Smooth muscle cell (in vitro differentiated cells): ENCODE data around the gene ADH1C. TPM values are rescaled to one million over a fixed set of nuclear protein-coding genes. Genes with fewer than 3 reads are reported as not detected.
"Not testable (repeated sequence)": the region's sequence is repeated elsewhere in the genome, so short reads cannot be mapped to it uniquely, and the experiment has no call there.

Source experiments
- DNase-seq: peaks from one replicate; lab custom pipeline; 2025; ENCODE audit not compliant: unreplicated experiment; lab: John Stamatoyannopoulos, UW
- H2AFZ ChIP-seq: fragments of 200-600 bp; sonication (generic); 2 replicates; pipeline ENCODE4 v1.6.0; 2016; ENCODE audit warnings: antibody characterized with exemption, low read depth, mild to moderate bottlenecking
- H3F3A ChIP-seq: fragments of 200-600 bp; sonication (generic); 2 replicates; pipeline ENCODE4 v1.6.0; 2017; ENCODE audit warnings: antibody characterized with exemption, low read depth
- H3K27ac ChIP-seq: fragments of 200-600 bp; sonication (generic); 2 replicates; pipeline ENCODE4 v1.5.1; 2016; ENCODE audit warnings: low read depth, mild to moderate bottlenecking
- H3K27me3 ChIP-seq: fragments of 200-600 bp; sonication (generic); 2 replicates; pipeline ENCODE4 v1.6.1; 2016; ENCODE audit warnings: low read depth, mild to moderate bottlenecking
- H3K36me3 ChIP-seq: fragments of 200-600 bp; sonication (generic); 2 replicates; pipeline ENCODE4 v1.5.1; 2016; ENCODE audit warnings: low read depth
- H3K4me1 ChIP-seq: fragments of 200-600 bp; sonication (generic); 2 replicates; pipeline ENCODE4 v1.5.1; 2016; ENCODE audit warnings: low read depth
- H3K4me2 ChIP-seq: fragments of 200-600 bp; sonication (generic); 2 replicates; pipeline ENCODE4 v1.6.0; 2016; ENCODE audit warnings: mild to moderate bottlenecking
- H3K4me3 ChIP-seq: fragments of 200-600 bp; sonication (generic); 2 replicates; pipeline ENCODE4 v1.5.1; 2016; ENCODE audit warnings: mild to moderate bottlenecking
- H3K79me2 ChIP-seq: fragments of 200-600 bp; sonication (generic); 2 replicates; pipeline ENCODE4 v1.6.0; 2016; ENCODE audit warnings: low read depth, mild to moderate bottlenecking
- H3K9ac ChIP-seq: fragments of 200-600 bp; sonication (generic); 2 replicates; pipeline ENCODE4 v1.6.0; 2016; ENCODE audit warnings: low read depth
- H3K9me3 ChIP-seq: fragments of 200-600 bp; sonication (generic); replicated peaks from 2 replicates; pipeline ENCODE4 v1.5.1; 2016; ENCODE audit warnings: low read depth
- H4K20me1 ChIP-seq: fragments of 200-600 bp; sonication (generic); 2 replicates; pipeline ENCODE4 v1.6.0; 2016; ENCODE audit warnings: low read depth
- WGBS: methylation state at CpG from one replicate; pipeline ENCODE4 v1.1.7; 2016; ENCODE audit warnings: low lambda C conversion rate; 5-methylcytosine and 5-hydroxymethylcytosine counted together
- polyA plus RNA-seq: library from polyadenylated mRNA; unstranded; fragments of >200 nt; fragmentation: Nextera tagmentation; extraction: Ambion mirVana; gene quantifications from 2 replicates; pipeline ENCODE4 v1.2.1, GENCODE V29; 2016
- total RNA-seq: library from RNA; depleted of rRNA; stranded (reverse); fragments of >200 nt; gene quantifications from 2 replicates; pipeline ENCODE4 v1.2.3, GENCODE V29; 2014
- TF ChIP-seq, protein P1 (sequence below): fragments of 200-600 bp; sonication (generic); IDR thresholded peaks from 2 replicates; pipeline ENCODE4 v1.5.1; 2017; ENCODE audit warnings: borderline replicate concordance, mild to moderate bottlenecking, antibody characterized with exemption; ENCODE audit not compliant: insufficient read depth, poor library complexity, severe bottlenecking

The ADH1C gene
- total and polyA plus RNA-seq, 2 experiments from 2014 or later = not detected

DNA sequence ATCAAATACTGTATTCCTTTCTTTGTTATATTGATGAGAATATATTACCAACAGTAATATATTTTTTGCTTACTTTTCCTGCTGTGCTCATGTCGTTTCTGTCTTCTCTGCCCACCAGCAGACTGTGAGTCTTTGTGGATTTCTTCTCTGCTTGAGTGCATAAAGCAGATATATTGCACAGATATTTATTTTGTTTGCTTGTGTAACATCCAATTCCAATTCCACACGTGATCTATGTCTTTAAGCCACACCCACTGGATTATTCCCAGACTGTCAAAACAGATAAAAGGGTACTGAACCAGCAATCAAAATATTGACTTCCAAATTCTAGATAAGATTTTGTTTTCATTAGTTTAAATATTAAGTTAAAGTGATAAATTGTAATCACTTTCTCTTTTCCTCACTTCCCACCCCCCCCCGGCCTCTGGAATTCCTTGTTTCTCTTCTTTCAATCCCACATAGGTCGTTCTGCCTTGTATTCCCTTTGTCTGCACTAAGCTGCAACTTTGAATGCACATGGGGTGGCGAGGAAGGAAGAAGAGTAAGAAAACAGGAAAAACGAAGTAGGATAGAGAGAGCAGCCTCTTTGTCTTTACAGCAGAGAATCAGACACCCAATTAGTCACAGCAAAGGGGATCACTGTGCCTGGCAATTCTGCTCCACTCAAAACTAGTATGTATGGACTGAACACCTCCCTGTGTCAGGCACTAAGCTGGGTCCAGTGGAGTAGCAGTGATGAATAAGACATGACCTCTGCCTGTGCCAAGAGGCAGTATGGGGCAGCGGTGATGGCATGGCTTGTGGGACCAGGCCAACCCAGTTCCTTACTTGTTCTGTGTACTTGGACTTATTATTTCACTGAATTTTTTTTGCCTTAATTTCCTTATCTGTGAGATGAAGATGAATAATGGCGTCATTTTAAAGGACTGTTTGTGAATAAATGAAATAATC, 31.0 kb downstream of the ADH1C start, which contains the start of gene ADH1B:
TSS of gene ADH1B (minus strand) at position 161 of the 951 bp plus-strand sequence. CDS start at position 91, 70 bp downstream.
- Histone ChIP-seq H3K4me3 (no peak within 1 kb of the TSS), H3K4me1 (peaks cover 10% of the 10 kb centered on the region), H3K27ac (no peak within 1 kb of the TSS)

DNA sequence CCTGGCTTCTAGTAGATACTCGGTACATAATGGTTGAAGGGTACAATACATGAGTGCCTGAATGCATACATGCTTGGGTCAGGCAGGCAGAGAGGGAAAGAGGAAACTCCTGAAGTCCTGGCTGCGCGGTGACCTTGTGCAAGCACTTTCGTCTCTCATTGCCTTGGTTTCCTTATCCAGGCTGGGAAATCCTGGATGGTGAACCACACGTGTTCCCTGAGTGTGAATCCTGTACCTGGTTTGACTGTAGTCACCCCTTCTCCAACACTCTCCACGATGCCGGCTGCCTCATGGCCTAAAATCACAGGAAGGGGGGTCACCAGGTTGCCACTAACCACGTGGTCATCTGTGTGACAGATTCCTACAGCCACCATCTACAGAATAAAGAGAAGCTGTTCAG, 34.7 kb downstream of the ADH1C start:
- not testable (repeated sequence) for H3K27ac ChIP-seq, H3K27me3 ChIP-seq, H3K9me3 ChIP-seq, H2AFZ ChIP-seq, H3K9ac ChIP-seq, H3K4me2 ChIP-seq, H3K79me2 ChIP-seq, H3F3A ChIP-seq, H3K4me3 ChIP-seq, H4K20me1 ChIP-seq, H3K36me3 ChIP-seq, DNase-seq
- peaks cover 10% of the 10 kb centered on the region for H3K4me1 ChIP-seq
- WGBS = 96% methylated on average over 8 of the region's 8 CpGs

More for the DNA sequence above, 31.0 kb downstream of the ADH1C start, which contains the start of gene ADH1B:
- Histone ChIP-seq H3F3A (no peaks in the 10 kb centered on the region), H3K36me3 (no peaks in the 10 kb centered on the region), H3K27me3 (no peaks in the 10 kb centered on the region), H2AFZ (no peak within 1 kb of the TSS), H3K9ac (no peak within 1 kb of the TSS), H3K79me2 (no peaks in the 10 kb centered on the region), H3K4me2 (no peak within 1 kb of the TSS), H4K20me1 (no peaks in the 10 kb centered on the region), H3K9me3 (no peaks in the 10 kb centered on the region)
- 57% methylated on average over 8 of the region's 8 CpGs for WGBS
- TF ChIP-seq, protein P1, sequence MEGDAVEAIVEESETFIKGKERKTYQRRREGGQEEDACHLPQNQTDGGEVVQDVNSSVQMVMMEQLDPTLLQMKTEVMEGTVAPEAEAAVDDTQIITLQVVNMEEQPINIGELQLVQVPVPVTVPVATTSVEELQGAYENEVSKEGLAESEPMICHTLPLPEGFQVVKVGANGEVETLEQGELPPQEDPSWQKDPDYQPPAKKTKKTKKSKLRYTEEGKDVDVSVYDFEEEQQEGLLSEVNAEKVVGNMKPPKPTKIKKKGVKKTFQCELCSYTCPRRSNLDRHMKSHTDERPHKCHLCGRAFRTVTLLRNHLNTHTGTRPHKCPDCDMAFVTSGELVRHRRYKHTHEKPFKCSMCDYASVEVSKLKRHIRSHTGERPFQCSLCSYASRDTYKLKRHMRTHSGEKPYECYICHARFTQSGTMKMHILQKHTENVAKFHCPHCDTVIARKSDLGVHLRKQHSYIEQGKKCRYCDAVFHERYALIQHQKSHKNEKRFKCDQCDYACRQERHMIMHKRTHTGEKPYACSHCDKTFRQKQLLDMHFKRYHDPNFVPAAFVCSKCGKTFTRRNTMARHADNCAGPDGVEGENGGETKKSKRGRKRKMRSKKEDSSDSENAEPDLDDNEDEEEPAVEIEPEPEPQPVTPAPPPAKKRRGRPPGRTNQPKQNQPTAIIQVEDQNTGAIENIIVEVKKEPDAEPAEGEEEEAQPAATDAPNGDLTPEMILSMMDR = no peak
- no peak for DNase-seq

GRCh38 chr4:99317354-99317753, 35.2 kb downstream of the ADH1C start:
- Histone ChIP-seq H3K27me3 (no peaks in the 10 kb centered on the region), H3K27ac (no peak overlapping the region), H3K36me3 (no peaks in the 10 kb centered on the region), H2AFZ (no peak overlapping the region), H3F3A (no peaks in the 10 kb centered on the region), H3K79me2 (no peaks in the 10 kb centered on the region), H3K9ac (no peak overlapping the region), H3K9me3 (no peaks in the 10 kb centered on the region), H3K4me2 (no peak overlapping the region), H3K4me1 (peaks cover 10% of the 10 kb centered on the region), H4K20me1 (no peaks in the 10 kb centered on the region), H3K4me3 (no peak overlapping the region)
- 85% methylated on average over 3 of the region's 3 CpGs for WGBS
- TF ChIP-seq, protein P1 = no peak
- no peak for DNase-seq

GRCh38 chr4:99315839-99316238, 36.7 kb downstream of the ADH1C start:
- Histone ChIP-seq H3K27ac (no peak overlapping the region), H3K4me1 (no peaks in the 10 kb centered on the region), H3K4me3 (no peak overlapping the region), H4K20me1 (no peaks in the 10 kb centered on the region), H3K79me2 (no peaks in the 10 kb centered on the region), H2AFZ (no peak overlapping the region), H3K27me3 (no peaks in the 10 kb centered on the region), H3K4me2 (no peak overlapping the region), H3K36me3 (no peaks in the 10 kb centered on the region), H3K9ac (no peak overlapping the region), H3F3A (no peaks in the 10 kb centered on the region), H3K9me3 (no peaks in the 10 kb centered on the region)
- TF ChIP-seq, protein P1 = no peak
- DNase-seq = no peak
- 79% methylated on average over 6 of the region's 6 CpGs for WGBS
